HCEC 1CT (cell line): Measurements from ENCODE around the gene PTPRE.

ENCODE experiments used
- DNase-seq: peaks from one replicate; pipeline ENCODE4 v3.0.0-alpha.2; 2017

Gene PTPRE

DNA sequence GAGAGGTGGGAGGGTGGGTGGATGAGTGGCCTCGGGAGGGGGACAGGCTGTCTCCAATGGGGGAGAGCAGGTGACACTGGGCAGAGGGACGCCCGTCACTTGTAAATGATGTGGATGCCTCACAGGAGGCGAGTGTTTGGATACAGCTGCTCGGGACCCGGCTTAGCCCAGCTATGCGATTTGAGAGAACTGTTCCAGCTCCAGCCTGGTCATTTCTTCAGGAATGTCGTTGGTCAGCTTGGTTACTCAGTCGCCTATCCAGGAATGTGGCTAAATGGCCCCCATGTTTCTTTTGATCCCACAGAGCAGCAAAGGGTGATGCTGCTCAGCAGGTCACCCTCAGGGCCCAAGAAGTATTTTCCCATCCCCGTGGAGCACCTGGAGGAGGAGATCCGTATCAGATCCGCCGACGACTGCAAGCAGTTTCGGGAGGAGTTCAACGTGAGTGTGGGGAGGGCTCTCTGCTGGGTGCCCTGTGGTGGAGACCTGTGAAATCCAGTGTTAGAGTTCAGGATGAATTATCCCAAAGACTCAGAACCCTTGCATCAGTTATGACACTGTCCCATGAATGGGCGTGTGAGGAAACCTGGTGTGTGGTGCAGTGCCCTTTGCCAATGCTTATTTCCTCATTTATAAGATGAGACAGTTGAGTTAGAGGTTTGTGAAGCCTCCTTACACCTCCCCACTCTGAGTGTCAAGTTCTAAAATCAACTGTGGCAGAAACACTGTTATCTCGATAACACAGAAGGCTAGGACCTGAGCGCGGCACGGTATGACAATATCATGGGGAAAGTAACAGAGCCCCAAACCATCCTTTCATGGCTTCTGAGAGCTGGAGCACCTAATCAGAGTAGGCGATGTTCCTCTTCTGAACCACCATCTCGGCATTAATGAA lies 142.6 kb downstream of the PTPRE start:
- DNase-seq = no peak

DNA sequence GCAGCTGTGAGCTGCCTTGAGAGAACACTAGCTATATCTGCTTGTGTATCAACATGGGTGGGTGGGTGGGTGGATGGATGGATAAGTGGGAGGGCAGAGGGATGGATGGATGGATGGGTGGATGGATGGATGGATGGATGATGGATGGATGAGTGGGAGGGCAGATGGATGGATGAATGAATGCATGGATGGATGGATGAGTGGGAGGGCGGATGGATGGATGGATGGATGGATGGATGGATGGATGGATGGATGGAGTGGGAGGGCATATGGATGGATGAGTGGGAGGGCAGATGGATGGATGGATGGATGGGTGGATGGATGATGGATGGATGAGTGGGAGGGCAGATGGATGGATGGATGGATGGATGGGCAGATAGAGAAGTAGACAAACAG lies 143.2 kb downstream of the PTPRE start:
- no peak for DNase-seq

DNA sequence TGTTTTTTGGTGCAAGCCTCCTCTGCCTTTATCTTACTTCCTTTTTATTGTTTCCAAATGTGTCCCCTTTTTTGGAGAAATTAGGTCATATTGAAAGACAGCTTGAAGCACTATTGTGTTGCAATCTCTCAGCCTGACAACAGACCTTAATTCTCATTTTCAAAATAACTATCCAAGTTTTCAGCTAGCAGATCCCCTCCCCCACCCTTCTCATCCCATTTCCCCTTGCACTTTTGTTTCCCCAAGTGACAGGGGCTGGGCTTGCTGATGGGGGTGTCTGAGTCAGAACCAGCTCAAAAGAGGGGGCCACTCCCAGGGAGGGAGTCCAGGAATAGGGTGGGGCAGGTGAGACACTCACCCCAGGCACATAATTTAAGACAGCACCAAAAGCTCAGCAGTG lies 144.0 kb downstream of the PTPRE start:
- no peak for DNase-seq

- DNase-seq = no peak
Observed at GRCh38 chr10:128051548-128051947, 144.6 kb downstream of the PTPRE start.

- no peak for DNase-seq
Observed at GRCh38 chr10:128052696-128053095, 145.8 kb downstream of the PTPRE start.

GRCh38 chr10:128053356-128053755 lies 146.5 kb downstream of the PTPRE start:
- DNase-seq = no peak

DNA sequence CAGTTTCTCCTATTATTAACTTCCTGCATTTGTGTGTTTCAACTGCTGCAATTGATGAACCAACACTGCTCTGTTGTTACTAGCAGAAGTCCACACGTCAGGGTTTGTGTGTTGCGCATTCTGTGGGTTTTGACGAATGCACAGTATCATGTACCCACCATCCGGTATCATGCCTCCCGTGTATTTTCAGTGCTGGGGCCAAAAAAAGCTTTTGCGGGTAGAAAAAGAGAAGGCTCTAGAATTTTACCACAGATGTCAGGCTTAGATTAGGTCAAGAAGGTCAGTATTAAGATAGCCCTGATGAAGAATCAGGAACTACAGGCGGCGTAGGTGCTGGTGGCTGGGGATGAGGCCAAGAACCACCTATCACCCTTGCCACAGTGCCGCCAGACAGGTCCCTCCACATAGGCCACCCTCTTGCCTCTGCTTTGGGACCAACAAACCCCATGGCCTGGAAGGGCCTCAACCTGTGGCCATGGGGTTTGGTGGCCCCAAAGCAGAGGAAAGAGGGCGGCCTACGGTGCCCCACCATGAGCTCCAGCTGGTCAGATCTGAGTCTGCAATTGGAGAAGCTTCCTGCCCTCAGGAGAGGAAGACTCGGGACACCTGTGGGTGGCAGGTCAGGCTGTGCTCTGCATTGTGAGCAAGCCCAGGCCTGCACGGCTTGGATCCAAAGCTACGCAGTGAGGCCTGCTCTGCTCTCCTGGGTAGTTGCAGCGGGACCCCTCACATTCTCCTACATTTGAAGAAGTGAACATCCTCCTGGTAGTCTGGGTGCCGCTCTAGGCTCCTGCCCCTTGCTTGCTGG lies 147.5 kb downstream of the PTPRE start:
- no peak for DNase-seq

DNA sequence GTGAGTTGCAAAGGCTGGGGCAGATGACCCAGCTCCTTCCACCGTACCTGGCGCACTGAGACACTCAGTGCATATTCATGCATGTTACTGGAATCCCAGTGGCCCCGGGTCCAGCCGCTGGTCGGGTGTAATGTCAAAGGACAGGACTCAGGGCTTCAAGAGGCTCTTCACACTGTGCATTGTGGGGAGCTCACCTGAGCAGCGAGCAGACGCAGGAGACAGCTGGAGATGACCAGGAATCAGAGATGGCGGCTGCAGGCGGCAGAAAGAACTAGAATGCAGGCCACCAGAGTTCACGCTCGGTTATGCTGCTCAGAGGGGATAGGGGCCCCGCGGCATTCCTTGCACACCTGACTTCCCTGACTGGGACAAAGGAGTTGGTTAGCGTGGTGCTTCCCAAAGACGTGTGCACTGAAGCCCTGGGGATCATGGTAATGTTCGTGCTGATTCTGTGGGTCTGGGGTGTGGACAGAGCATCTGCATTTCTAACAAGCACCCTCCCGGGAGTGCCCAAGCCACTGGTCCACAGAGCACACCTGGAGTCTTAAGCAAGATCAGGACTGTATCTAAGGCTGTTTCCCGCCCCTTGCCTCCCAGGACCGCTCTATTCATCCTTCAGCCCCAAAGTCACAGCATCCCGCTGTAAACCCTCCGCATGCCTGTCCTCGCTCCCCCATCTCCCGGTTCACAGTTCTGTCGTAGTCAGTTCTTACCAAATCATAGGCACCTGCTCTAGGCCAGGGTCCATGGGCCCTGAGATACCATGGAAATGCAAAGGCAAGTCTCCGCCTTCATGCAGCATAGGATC lies 148.4 kb downstream of the PTPRE start:
- DNase-seq = no peak

DNA sequence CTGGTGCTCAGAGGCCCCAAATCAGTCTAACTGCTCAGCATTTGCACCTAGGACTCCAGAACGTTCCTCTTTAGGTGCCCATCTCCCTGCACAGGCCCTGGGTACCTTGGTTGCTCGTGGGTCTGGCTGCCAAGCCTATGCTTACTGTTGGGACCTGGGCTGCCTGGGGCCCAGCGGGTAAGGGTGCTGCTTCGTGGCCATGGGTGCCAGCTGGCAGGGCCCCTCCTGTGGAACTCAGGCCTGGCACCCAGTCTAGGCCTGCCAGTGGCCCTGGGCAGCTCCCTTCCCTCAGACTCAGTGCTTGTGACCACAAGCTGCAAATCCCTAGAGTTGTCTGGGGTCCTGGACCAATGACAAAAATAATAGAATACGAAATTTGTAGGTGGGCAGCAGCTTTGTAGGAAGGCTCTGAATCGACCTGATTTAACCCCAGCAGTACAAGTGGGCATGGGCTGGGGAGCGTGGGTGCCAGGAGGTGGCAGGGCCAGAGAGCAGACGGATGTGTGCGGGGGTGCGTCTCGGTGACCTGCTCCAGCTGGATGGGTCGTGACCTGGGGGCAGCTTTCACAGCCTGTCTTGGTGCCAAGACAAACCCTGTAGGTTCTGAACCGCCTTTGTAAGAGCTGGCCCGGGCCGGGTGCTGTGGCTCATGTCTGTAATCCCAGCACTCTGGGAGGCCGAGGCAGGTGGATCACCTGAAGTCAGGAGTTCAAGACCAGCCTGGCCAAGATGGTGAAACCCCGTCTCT lies 149.6 kb downstream of the PTPRE start:
- no peak for DNase-seq

DNA sequence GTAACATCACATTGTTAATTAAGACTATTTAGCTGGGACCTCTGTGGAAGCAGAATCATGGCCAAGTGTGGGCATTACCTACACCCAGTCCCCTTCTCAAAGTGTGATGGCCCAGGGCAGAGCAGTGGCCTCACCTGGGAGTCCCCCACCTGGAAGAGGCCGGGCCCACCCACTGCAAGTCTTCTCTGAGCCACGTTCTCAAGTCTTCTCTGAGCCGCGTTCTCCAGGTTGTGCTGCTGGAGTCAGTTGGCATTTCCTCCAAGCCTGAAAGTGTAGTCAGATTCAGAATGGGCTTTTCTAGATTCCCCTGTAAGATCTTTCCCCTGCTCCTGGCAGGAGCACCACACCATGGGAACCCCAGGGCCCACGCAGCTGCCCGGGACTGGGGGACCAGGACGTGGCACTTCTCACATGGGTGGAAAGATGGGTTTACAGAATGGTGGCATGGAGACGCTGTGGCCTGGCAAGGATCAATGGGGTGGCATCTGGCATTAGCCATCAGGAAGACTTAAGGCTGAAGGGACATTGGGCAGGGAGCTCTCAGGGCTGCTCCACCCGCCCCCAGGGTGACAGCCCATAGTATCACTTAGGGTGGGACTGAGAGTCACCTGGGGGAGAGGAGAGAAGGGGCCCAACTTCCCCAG lies 151.3 kb downstream of the PTPRE start:
- no peak for DNase-seq

DNA sequence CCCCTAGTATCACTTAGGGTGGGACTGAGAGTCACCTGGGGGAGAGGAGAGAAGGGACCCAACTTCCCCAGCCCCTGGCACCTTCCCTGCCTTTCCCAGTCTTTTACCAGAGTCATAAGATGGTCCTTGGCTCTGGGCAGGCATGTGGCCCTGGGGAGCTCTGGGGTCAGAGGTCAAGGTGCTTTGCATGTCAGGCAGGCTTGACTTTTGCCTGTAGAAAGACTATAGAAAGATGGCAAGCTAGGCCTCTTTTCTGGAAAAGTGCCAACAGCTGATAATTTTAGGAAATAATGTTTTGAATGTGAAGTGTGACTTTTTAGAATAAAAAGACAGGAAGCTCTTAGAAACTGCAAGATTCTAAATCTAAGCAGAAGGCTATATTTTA lies 151.8 kb downstream of the PTPRE start:
- DNase-seq = no peak

GRCh38 chr10:128059266-128059981 lies 152.5 kb downstream of the PTPRE start:
- no peak for DNase-seq

DNA sequence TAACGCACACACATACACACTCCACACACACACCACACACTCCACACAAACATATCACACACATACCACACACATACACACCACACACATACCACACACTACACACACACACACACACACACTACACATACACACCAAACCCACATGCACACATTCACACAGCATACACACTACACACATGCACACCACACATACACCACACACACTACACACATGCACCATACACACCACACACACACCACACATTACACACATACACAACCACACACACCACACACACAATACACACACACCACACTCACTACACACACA lies 153.0 kb downstream of the PTPRE start:
- DNase-seq = no peak

- no peak for DNase-seq
Observed at GRCh38 chr10:128060341-128061250, 153.7 kb downstream of the PTPRE start.

DNA sequence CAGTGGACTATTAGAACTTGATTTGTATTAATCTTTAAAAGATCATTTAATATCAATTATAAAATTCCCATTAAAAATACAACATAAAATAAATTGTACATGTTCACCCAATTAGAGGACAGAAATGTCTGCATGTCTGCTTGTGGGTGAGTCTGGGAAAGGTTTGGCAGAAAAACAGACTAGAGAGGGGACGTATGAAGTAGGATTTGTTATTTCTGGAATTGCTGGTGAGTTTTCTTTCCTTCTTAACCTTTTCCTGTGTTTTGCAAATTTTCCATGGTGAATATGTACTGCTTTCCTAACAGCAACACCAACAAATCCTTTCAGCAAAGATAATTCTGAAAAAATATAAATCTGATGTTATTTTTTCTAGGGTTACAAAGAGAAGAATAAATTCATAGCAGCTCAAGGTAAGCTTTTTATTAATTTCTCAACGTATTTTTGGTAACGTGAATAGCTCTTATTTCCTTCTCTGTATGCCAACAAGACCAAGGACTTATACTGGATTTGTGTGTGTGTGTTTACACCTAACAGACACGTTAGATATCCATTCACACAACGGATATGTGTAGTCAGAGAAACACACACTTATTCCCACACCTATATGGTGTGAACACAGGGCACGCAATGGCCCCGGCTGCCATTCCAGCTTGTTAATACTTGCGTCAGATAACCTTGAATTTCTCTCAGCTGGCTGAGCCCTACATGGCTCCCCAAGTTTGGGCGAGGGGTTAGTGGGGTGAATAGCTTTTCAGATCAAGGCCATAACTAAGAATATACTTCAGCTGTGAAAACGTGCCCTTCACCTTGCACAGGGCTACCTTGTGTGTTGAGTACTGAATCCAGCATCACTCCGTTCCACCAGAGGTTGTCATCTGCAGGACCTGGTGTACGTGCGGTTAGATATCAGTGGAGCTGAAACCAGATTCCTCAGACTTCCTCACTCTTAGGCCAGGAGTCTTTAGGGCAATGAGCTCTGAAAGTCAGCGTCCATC lies 154.7 kb downstream of the PTPRE start:
- no peak for DNase-seq

GRCh38 chr10:128062331-128062880 lies 155.5 kb downstream of the PTPRE start:
- DNase-seq = no peak

- no peak for DNase-seq
Observed at GRCh38 chr10:128062881-128063563, 156.1 kb downstream of the PTPRE start.

- no peak for DNase-seq
Observed at GRCh38 chr10:128063736-128064107, 156.8 kb downstream of the PTPRE start.
